Ovary (tissue), 3 donors: ENCODE measurements around the gene SPATA31C2.

Experiments
- CTCF ChIP-seq, 3 donors: fragments of 450-650 bp in 2 of 3; fragments of 200-600 bp in 1 of 3; IDR thresholded peaks; one replicate each; pipeline versions ENCODE4 v1.5.1 to v1.8.0; 2016 to 2022; ENCODE audit warnings: antibody characterized with exemption in 3 of 3, mild to moderate bottlenecking in 1 of 3
- EP300 ChIP-seq: sonication (generic); formaldehyde crosslinking; IDR thresholded peaks from one replicate; pipeline ENCODE4 v1.6.1; 2017; ENCODE audit warnings: antibody characterized with exemption
- donor health status: DM: no; HTN: no; CAD: no.

- TF ChIP-seq CTCF (IDR thresholded peaks at IDR 0.05) = no peak
- TF ChIP-seq EP300 = no peak
Observed at GRCh38 chr9:88164850-88165249, 26.6 kb upstream of the SPATA31C2 start.
